Bronchus fibroblast of lung (primary cell): ENCODE measurements around the gene VSIG8. TPM values are rescaled to one million over a fixed set of nuclear protein-coding genes. Genes with fewer than 3 reads are reported as not detected.

Experiments
- total RNA-seq: library from RNA; depleted of rRNA; stranded (reverse); fragments of >200 nt; gene quantifications from 2 replicates; pipeline ENCODE4 v1.2.3, GENCODE V29; 2015

The VSIG8 gene, protein sequence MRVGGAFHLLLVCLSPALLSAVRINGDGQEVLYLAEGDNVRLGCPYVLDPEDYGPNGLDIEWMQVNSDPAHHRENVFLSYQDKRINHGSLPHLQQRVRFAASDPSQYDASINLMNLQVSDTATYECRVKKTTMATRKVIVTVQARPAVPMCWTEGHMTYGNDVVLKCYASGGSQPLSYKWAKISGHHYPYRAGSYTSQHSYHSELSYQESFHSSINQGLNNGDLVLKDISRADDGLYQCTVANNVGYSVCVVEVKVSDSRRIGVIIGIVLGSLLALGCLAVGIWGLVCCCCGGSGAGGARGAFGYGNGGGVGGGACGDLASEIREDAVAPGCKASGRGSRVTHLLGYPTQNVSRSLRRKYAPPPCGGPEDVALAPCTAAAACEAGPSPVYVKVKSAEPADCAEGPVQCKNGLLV
- not detected in 2 replicates for total RNA-seq

DNA sequence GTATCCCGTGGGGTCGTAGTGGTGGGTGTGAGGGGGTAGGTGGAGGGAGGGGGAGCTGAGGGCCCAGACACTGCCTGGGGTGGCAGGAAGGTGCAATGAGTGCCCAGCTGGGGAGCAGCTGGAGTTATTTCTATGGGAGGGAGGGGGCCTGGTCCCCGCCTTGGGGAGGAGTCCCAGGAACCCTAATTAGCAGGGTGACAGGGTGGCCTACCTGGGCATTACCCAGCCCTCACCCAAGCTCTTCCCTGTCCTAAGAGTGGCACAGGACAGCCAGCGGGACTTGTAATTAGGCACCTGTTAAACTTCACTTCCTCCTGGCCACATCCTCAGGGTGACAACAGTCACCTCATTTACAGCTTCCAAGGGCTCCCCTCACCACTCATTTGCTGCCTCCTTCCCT, at the start of gene VSIG8:
Gene VSIG8 (minus strand): TSS at position 101 of the 400 bp plus-strand sequence. CDS start 136 bp downstream, outside the sequence.

DNA sequence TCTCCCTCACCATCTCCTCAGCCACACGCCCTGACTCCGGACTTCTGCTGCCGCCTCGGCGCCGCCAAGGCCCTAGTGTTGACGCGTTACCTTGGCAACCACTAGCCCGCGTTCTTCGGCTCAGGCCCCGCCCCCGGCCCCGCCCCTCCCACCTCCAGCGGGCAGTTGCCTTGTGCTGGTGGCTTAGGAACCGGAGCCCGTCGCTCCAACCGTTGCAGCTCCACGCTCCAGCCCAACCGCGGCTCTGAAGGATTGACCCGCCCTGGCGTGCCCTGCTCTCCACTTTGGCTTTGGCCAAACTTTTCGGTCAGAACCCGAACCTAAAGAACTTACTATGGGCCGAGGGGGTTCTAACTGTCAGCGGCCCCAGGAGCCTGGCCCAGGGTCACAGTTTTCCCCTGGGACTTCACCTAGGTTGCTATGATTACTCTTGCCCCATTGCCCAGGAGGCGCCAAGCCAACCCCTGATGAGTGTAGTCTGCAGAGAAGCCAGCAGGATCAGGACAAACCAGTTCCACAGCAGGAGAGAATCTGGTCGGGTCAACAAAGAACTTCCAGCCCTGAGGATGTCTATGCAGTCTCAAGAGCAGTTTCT, 37.7 kb upstream of the VSIG8 start, which contains the start of gene CFAP45:
Gene CFAP45 (minus strand): TSS at position 80 of the 595 bp plus-strand sequence. CDS start 67 bp downstream, at position 13.

DNA sequence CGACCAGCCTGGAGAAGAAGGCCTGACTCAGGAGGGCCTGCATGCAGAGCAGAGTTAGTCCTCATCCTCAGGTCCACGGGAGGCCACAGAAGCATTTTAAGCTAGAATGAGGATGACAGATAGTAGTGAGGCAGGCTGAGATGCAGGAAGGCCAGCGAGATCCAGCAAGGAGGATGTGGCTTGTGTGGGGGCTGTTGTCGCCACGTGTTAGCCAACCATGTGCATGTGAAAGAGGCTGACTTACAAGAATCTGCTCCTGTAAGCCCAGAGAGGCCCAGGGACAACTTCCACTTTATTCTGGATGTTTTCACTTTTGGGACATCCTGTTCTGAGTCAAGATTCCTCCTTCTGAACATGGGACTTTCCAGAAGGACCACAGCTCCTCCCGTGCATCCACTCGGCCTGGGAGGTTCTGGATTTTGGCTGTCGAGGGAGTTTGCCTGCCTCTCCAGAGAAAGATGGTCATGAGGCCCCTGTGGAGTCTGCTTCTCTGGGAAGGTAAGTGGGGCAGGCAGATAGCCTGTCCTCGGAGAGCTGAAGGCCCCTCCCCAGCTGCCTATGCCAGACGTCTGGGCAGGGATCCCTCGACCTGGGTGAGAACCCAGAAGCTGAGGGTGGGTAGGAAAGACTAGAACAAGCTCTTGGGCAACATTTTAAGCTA, 35.9 kb downstream of the VSIG8 start, which contains the start of gene SLAMF8:
Gene SLAMF8 (plus strand): TSS at position 433 of the 661 bp plus-strand sequence. CDS start 26 bp downstream, at position 459.

Other genes with a start within 250 kb of the VSIG8 start
- not detected in 2 replicates for gene CRP, start 148.1 kb downstream of the VSIG8 start, total RNA-seq
- 25.3 and 36.5 TPM in 2 replicates for gene DUSP23, start 81.7 kb downstream of the VSIG8 start, total RNA-seq
- gene FCRL6, start 60.3 kb downstream of the VSIG8 start, total RNA-seq = not detected in 2 replicates
- gene SLAMF8, start 35.8 kb downstream of the VSIG8 start, total RNA-seq = not detected in 2 replicates
- gene CFAP45, start 37.5 kb upstream of the VSIG8 start, total RNA-seq = 0.30 and 0.84 TPM in 2 replicates
- gene TAGLN2, start 62.9 kb upstream of the VSIG8 start, total RNA-seq = 552 and 717 TPM in 2 replicates
- under 0.01 and 0.17 TPM in 2 replicates for gene IGSF9, start 83.0 kb upstream of the VSIG8 start, total RNA-seq
- gene SLAMF9, start 91.6 kb upstream of the VSIG8 start, total RNA-seq = not detected in 2 replicates
- 2.2 and 2.4 TPM in 2 replicates for gene PIGM, start 169.3 kb upstream of the VSIG8 start, total RNA-seq
- not detected in 2 replicates for gene KCNJ10, start 207.5 kb upstream of the VSIG8 start, total RNA-seq
- not detected in 2 replicates for gene KCNJ9, start 218.9 kb upstream of the VSIG8 start, total RNA-seq
- gene IGSF8, start 236.0 kb upstream of the VSIG8 start, total RNA-seq = 13.2 and 14.1 TPM in 2 replicates